Neural progenitor cell (in vitro differentiated cells): ENCODE data around the gene KREMEN2. TPM values are rescaled to one million over a fixed set of nuclear protein-coding genes. Genes with fewer than 3 reads are reported as not detected.

ENCODE experiments used
- DNase-seq: peaks from one replicate; pipeline ENCODE4 v3.0.0-alpha.2; 2016; ENCODE audit warnings: low spot score
- H2AFZ ChIP-seq: fragments of 200-600 bp; sonication (generic); replicated peaks from 2 replicates; pipeline ENCODE4 v1.6.1; 2016; ENCODE audit warnings: antibody characterized with exemption
- H3F3A ChIP-seq: fragments of 200-600 bp; sonication (generic); 2 replicates; pipeline ENCODE4 v1.6.1; 2016; ENCODE audit warnings: antibody characterized with exemption, low read depth
- H3K27ac ChIP-seq: fragments of 200-600 bp; sonication (generic); 2 replicates; pipeline ENCODE4 v1.5.1; 2016; ENCODE audit warnings: mild to moderate bottlenecking
- H3K27me3 ChIP-seq: fragments of 200-600 bp; sonication (generic); 2 replicates; pipeline ENCODE4 v1.6.1; 2016; ENCODE audit warnings: mild to moderate bottlenecking, moderate library complexity
- H3K36me3 ChIP-seq: fragments of 200-600 bp; sonication (generic); 2 replicates; pipeline ENCODE4 v1.5.1; 2016
- H3K4me1 ChIP-seq: fragments of 200-600 bp; sonication (generic); 2 replicates; pipeline ENCODE4 v1.6.1; 2016; ENCODE audit warnings: mixed run types
- H3K4me2 ChIP-seq: fragments of 200-600 bp; sonication (generic); 2 replicates; pipeline ENCODE4 v1.6.1; 2016
- H3K4me3 ChIP-seq: fragments of 200-600 bp; sonication (generic); 2 replicates; pipeline ENCODE4 v1.5.1; 2016
- H3K79me2 ChIP-seq: fragments of 200-600 bp; sonication (generic); 2 replicates; pipeline ENCODE4 v1.6.1; 2016; ENCODE audit warnings: low read depth
- H3K9ac ChIP-seq: fragments of 200-600 bp; sonication (generic); 2 replicates; pipeline ENCODE4 v1.6.1; 2016
- H3K9me3 ChIP-seq: fragments of 200-600 bp; sonication (generic); 2 replicates; pipeline ENCODE4 v1.5.1; 2016; ENCODE audit warnings: low read depth
- H4K20me1 ChIP-seq: fragments of 200-600 bp; sonication (generic); 2 replicates; pipeline ENCODE4 v1.6.1; 2016; ENCODE audit warnings: low read depth
- H3K27ac Mint-ChIP-seq: 3 replicates; pipeline ENCODE4 v1.8.0; 2021; ENCODE audit warnings: mixed read lengths
- H3K27me3 Mint-ChIP-seq: 2 replicates; pipeline ENCODE4 v1.8.0; 2022; ENCODE audit warnings: low read depth, mild to moderate bottlenecking, inconsistent platforms, moderate library complexity, mixed read lengths; ENCODE audit not compliant: insufficient read depth
- H3K36me3 Mint-ChIP-seq: 3 replicates; pipeline ENCODE4 v1.8.0; 2021; ENCODE audit warnings: mixed read lengths
- H3K4me1 Mint-ChIP-seq: 3 replicates; pipeline ENCODE4 v1.8.0; 2021; ENCODE audit warnings: mixed read lengths
- H3K4me3 Mint-ChIP-seq: 3 replicates; pipeline ENCODE4 v1.8.0; 2021; ENCODE audit warnings: mild to moderate bottlenecking, moderate library complexity, mixed read lengths
- H3K9me3 Mint-ChIP-seq: 3 replicates; pipeline ENCODE4 v1.8.0; 2020; ENCODE audit warnings: mixed read lengths
- EZH2 ChIP-seq: fragments of 200-600 bp; sonication (generic); IDR thresholded peaks from 2 replicates; pipeline ENCODE4 v1.6.1; 2017; ENCODE audit warnings: antibody characterized with exemption, mild to moderate bottlenecking, moderate library complexity
- EZH2phosphoT487 ChIP-seq: fragments of 200-600 bp; sonication (generic); IDR thresholded peaks from 2 replicates; pipeline ENCODE4 v1.6.1; 2017; ENCODE audit warnings: antibody characterized with exemption
- total RNA-seq: library from RNA; depleted of rRNA; stranded (reverse); fragments of >200 nt; gene quantifications from 2 replicates; pipeline ENCODE4 v1.2.3, GENCODE V29; 2015; ENCODE audit warnings: low replicate concordance
- TF ChIP-seq, protein P1 (sequence below): fragments of 200-600 bp; sonication (generic); IDR thresholded peaks from 2 replicates; pipeline ENCODE4 v1.5.1; 2017; ENCODE audit warnings: antibody characterized with exemption, mild to moderate bottlenecking

Gene KREMEN2
- total RNA-seq, 1 donor from 2014 or later, result 0.51 TPM

DNA sequence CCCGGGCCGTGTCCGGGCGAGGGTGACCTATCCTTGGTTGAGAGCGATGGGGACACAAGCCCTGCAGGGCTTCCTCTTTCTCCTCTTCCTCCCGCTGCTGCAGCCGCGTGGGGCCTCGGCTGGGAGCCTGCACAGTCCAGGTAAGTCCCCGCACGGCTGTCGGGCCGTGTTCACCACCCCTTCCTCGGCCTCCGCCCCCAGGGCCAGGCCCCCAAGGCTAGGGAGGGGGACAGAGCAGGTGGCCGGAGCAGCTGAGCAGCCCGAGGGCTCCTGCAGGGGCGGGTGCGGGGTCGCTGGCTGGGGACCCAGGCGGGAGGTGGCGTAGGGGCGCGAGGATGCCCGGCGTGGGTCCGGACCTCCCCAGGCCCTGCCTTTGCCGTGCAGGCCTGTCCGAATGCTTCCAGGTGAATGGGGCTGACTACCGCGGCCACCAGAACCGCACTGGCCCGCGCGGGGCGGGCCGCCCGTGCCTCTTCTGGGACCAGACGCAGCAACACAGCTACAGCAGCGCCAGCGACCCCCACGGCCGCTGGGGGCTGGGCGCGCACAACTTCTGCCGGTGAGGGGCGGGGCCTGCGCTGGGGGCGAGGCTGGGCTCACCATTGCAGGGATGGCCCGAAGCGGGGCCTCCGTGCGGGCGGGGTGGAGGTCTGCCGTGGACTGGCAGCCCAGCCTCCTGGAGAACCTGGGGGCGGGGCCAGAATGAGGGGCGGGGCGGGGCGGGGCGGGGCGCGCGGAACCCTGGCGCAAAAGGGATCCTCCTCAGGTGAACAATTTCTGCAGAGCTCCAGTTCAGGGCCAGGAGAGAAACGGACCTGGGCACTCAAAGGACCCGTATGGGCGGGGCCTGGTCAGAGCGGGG is 631 bp downstream of the KREMEN2 start:
- peaks cover 12% of the 10 kb centered on the region for H3K4me1 Mint-ChIP-seq
- Histone ChIP-seq H2AFZ (peak overlapping the region; percentile 75), H3K4me2 (peak overlapping the region; percentile 98), H3K4me1 (peaks cover 18% of the 10 kb centered on the region), H3K27me3 (peaks cover 70% of the 10 kb centered on the region), H3K36me3 (no peaks in the 10 kb centered on the region), H3K4me3 (peak overlapping the region; percentile 63), H3K9me3 (no peaks in the 10 kb centered on the region), H3K9ac (no peak overlapping the region), H3F3A (peaks cover 44% of the 10 kb centered on the region), H3K79me2 (no peaks in the 10 kb centered on the region), H4K20me1 (peaks cover 36% of the 10 kb centered on the region), H3K27ac (no peak overlapping the region)
- peak overlapping the region; percentile 86 for H3K4me3 Mint-ChIP-seq
- peak; percentile 96 for DNase-seq
- no peak overlapping the region for H3K27ac Mint-ChIP-seq
- H3K36me3 Mint-ChIP-seq, result no peaks in the 10 kb centered on the region
- peaks cover 19% of the 10 kb centered on the region for H3K27me3 Mint-ChIP-seq
- TF ChIP-seq EZH2 (no peak), EZH2phosphoT487 (peak; percentile 47)
- peaks cover 5% of the 10 kb centered on the region for H3K9me3 Mint-ChIP-seq

DNA sequence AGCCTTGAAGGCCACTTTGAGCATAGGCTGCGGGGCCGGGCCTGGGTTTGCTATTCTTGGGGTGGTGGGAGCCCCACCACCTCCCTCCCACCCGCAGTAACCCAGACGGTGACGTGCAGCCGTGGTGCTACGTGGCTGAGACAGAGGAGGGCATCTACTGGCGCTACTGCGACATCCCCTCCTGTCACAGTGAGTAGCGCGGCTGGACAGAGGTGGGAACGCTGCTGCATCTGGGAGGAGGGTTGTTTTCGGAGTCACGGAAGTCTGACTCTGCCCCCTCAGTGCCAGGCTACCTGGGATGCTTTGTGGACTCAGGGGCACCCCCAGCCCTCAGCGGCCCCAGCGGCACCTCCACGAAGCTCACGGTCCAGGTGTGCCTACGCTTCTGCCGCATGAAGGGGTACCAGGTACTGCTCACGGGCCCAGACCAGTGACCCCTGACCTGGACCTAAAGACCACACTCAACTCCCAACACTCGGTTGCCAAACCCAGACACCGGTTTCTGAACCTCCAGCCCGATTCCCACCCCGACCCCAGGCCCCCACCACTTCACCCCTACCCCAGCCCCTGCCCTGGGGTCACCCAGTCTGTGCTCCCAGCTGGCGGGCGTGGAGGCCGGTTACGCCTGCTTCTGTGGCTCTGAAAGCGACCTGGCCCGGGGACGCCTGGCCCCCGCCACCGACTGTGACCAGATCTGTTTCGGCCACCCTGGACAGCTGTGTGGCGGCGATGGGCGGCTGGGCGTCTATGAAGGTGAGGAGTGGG is 2.1 kb downstream of the KREMEN2 start:
- no peaks in the 10 kb centered on the region for H3K9me3 ChIP-seq
- no peak overlapping the region for H3K27ac Mint-ChIP-seq
- no peak overlapping the region for H3K27ac ChIP-seq
- H3K4me2 ChIP-seq, result no peak overlapping the region
- TF ChIP-seq EZH2 (no peak), EZH2phosphoT487 (no peak)
- TF ChIP-seq, protein P1, sequence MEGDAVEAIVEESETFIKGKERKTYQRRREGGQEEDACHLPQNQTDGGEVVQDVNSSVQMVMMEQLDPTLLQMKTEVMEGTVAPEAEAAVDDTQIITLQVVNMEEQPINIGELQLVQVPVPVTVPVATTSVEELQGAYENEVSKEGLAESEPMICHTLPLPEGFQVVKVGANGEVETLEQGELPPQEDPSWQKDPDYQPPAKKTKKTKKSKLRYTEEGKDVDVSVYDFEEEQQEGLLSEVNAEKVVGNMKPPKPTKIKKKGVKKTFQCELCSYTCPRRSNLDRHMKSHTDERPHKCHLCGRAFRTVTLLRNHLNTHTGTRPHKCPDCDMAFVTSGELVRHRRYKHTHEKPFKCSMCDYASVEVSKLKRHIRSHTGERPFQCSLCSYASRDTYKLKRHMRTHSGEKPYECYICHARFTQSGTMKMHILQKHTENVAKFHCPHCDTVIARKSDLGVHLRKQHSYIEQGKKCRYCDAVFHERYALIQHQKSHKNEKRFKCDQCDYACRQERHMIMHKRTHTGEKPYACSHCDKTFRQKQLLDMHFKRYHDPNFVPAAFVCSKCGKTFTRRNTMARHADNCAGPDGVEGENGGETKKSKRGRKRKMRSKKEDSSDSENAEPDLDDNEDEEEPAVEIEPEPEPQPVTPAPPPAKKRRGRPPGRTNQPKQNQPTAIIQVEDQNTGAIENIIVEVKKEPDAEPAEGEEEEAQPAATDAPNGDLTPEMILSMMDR, result no peak
- peaks cover 50% of the 10 kb centered on the region for H4K20me1 ChIP-seq
- H3K27me3 Mint-ChIP-seq, result peaks cover 21% of the 10 kb centered on the region
- no peaks in the 10 kb centered on the region for H3K79me2 ChIP-seq
- no peak overlapping the region for H3K4me3 ChIP-seq
- H3K4me1 ChIP-seq, result peaks cover 22% of the 10 kb centered on the region
- peak; percentile 1 for DNase-seq
- H3K9me3 Mint-ChIP-seq, result peaks cover 5% of the 10 kb centered on the region
- H3K36me3 Mint-ChIP-seq, result no peaks in the 10 kb centered on the region
- H3K4me3 Mint-ChIP-seq, result no peak overlapping the region
- H3K9ac ChIP-seq, result no peak overlapping the region
- H2AFZ ChIP-seq, result no peak overlapping the region
- peaks cover 20% of the 10 kb centered on the region for H3K4me1 Mint-ChIP-seq
- peaks cover 70% of the 10 kb centered on the region for H3K27me3 ChIP-seq
- no peaks in the 10 kb centered on the region for H3K36me3 ChIP-seq
- H3F3A ChIP-seq, result peaks cover 57% of the 10 kb centered on the region

DNA sequence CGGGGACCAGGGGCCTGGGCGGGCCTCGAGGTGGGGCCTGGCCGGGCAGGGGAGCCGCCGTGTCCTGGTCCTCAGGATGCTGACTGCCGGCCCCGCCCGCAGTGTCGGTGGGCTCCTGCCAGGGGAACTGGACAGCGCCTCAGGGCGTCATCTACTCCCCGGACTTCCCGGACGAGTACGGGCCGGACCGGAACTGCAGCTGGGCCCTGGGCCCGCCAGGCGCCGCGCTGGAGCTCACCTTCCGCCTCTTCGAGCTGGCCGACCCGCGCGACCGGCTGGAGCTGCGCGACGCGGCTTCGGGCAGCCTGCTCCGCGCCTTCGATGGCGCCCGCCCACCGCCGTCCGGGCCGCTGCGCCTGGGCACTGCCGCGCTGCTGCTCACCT is 2.7 kb downstream of the KREMEN2 start:
- Histone ChIP-seq H3K9ac (no peak overlapping the region), H3K36me3 (no peaks in the 10 kb centered on the region), H3K9me3 (no peaks in the 10 kb centered on the region), H3K4me3 (no peak overlapping the region), H3K4me2 (peak overlapping the region; percentile 9), H2AFZ (no peak overlapping the region), H3K4me1 (peaks cover 22% of the 10 kb centered on the region), H3K79me2 (no peaks in the 10 kb centered on the region), H3K27me3 (peaks cover 70% of the 10 kb centered on the region), H4K20me1 (peaks cover 55% of the 10 kb centered on the region), H3K27ac (no peak overlapping the region), H3F3A (peaks cover 57% of the 10 kb centered on the region)
- Mint-ChIP-seq H3K36me3 (no peaks in the 10 kb centered on the region), H3K9me3 (peaks cover 5% of the 10 kb centered on the region), H3K27me3 (peaks cover 19% of the 10 kb centered on the region), H3K4me1 (peaks cover 19% of the 10 kb centered on the region), H3K4me3 (no peak overlapping the region), H3K27ac (no peak overlapping the region)
- TF ChIP-seq EZH2phosphoT487, result no peak
- TF ChIP-seq, protein P1, result no peak
- peak; percentile 40 for TF ChIP-seq EZH2
- peak; percentile 29 for DNase-seq
